Activated T-helper 1 cell treated with anti-CD3 and anti-CD28 coated beads, Interleukin-12 subunit alpha, Interleukin-12 subunit beta, Interleukin-2, Interleukin-4 antibody, amounts not matched to agents 30 ng/mL and 10 ng/mL and 1 ng/mL, durations not matched to agents 14 hours and 24 hours and 36 hours (primary cell): ENCODE results near the gene DIAPH3. TPM values are rescaled to one million over a fixed set of nuclear protein-coding genes. Genes with fewer than 3 reads are reported as not detected.

Experiments
- DNase-seq: peaks from one replicate; pipeline ENCODE4 v3.0.0; 2021; ENCODE audit warnings: low spot score
- H3K27ac Mint-ChIP-seq: one replicate; pipeline ENCODE4 v1.8.0; 2021; ENCODE audit warnings: mild to moderate bottlenecking, mixed read lengths
- H3K27me3 Mint-ChIP-seq: one replicate; pipeline ENCODE4 v1.8.0; 2022; ENCODE audit warnings: mild to moderate bottlenecking, moderate library complexity, mixed read lengths; ENCODE audit not compliant: insufficient read depth
- H3K36me3 Mint-ChIP-seq: one replicate; pipeline ENCODE4 v1.8.0; 2021; ENCODE audit warnings: low read depth, mixed read lengths
- H3K4me1 Mint-ChIP-seq: one replicate; pipeline ENCODE4 v1.8.0; 2021; ENCODE audit warnings: low read depth, mixed read lengths
- H3K4me3 Mint-ChIP-seq: one replicate; pipeline ENCODE4 v1.8.0; 2021; ENCODE audit warnings: mild to moderate bottlenecking, moderate library complexity, mixed read lengths
- H3K9me3 Mint-ChIP-seq: one replicate; pipeline ENCODE4 v1.8.0; 2021; ENCODE audit warnings: mixed read lengths
- intact Hi-C: fragments of 100-400 bp; cut with micrococcal nuclease; formaldehyde crosslinking; loops from one replicate; pipeline ENCODE4 v1.15.1; 2024
- total RNA-seq: library from RNA; stranded (reverse); gene quantifications from 2 replicates; pipeline ENCODE4 v1.2.3, GENCODE V29; 2022

Gene DIAPH3
- total RNA-seq, 1 donor from 2014 or later: 22.8 TPM

DNA sequence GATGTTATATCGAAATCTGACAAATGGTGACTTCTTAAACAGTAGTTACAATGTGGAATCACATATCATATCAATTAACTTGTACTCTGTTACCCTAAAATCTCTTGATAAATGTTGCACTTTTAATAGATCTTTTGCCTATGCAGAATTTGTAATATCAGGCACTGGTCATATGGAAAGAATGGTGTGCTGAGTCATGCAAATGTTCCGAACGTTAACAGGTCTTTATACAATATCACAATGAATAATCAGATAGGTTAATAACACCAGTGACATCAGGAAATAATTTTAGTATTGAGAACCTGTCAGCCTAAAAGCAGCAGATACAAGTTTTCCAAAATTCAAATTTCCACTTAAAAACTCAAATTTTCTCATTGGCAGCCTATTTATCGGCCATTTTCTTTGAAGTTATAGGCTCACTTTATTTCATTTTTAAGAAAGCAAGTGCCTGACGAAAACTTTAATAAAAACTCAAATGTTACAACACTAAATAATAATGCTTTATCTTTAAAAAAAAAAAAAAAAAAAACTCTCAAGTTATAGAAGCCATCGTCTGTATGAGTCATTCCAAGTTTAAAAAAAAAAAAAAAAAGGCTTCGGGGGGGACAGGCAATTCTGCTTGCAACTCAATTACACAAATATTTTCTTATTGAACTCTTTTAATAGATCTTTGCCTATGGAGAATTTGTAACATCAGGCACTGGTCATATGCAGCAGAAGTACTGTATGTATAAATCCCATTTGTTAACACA lies 180.9 kb downstream of the DIAPH3 start:
- H3K4me3 Mint-ChIP-seq: no peak overlapping the region
- H3K4me1 Mint-ChIP-seq: no peaks in the 10 kb centered on the region
- no peaks in the 10 kb centered on the region for H3K27me3 Mint-ChIP-seq
- intact Hi-C loops: no loop called here
- peaks cover 8% of the 10 kb centered on the region for H3K36me3 Mint-ChIP-seq
- no peak for DNase-seq
- H3K9me3 Mint-ChIP-seq: peaks cover under 1% of the 10 kb centered on the region
- no peak overlapping the region for H3K27ac Mint-ChIP-seq

DNA sequence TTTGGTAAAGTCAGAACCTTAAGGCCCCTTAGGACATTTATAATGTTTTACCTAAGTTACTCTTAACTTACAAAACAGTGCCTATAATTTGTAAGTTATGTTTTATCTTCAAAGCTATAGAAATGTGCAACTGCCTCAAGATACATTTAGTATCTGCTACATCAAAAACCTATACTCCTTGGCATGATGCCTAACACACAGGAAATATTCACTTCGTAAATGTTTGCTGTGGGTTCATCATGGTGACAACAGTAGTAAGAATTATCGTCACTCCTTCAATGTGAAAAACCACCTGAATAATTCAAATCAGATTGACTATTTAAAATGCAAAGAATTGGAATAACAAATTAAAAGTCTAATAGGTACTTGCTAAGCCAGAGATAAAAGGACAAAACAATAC lies 184.1 kb downstream of the DIAPH3 start:
- H3K4me3 Mint-ChIP-seq: no peak overlapping the region
- no peaks in the 10 kb centered on the region for H3K27me3 Mint-ChIP-seq
- no peak for DNase-seq
- H3K27ac Mint-ChIP-seq: no peak overlapping the region
- H3K36me3 Mint-ChIP-seq: peaks cover 7% of the 10 kb centered on the region
- intact Hi-C loops: no loop called here
- no peaks in the 10 kb centered on the region for H3K4me1 Mint-ChIP-seq
- H3K9me3 Mint-ChIP-seq: no peaks in the 10 kb centered on the region

DNA sequence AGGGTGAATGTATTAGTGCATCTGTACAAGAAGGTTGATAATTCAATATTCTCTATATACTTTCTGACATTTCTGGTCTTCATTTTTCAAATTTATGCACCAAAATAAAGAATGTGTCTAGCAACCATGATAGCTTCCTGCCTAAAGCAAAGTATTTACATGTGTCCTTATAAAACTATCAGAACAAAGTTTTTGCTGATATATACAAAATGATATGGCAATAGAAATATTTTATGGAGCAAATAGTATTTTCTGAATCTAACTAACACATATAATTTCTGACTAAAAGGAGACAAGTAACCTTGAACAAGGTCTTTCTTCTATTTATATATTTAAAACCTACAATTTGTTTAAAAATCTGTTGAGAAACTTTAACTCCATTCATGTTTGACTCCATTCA lies 184.9 kb downstream of the DIAPH3 start:
- no peaks in the 10 kb centered on the region for H3K9me3 Mint-ChIP-seq
- no peak overlapping the region for H3K4me3 Mint-ChIP-seq
- no peaks in the 10 kb centered on the region for H3K27me3 Mint-ChIP-seq
- DNase-seq: no peak
- intact Hi-C loops: no loop called here
- peaks cover 7% of the 10 kb centered on the region for H3K36me3 Mint-ChIP-seq
- H3K27ac Mint-ChIP-seq: no peak overlapping the region
- H3K4me1 Mint-ChIP-seq: no peaks in the 10 kb centered on the region

DNA sequence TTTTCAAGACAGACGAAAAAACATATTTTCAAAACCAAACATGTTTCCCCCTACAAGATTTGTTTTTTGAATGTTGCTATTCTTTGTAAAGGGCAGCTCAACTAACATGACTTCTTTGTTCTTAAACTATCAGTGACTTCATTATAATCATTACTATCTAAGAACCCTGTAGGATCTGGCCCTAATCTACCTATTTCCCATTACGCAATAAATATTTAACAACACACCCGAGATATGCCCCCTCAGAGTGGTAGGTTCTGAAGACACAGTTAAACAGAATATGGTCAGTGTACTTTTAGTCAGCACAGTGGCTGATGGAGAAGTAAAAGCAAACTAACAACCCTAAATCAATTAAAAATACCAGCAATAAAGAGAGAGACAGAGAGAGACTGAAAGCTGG lies 186.9 kb downstream of the DIAPH3 start:
- Mint-ChIP-seq H3K27me3 (no peaks in the 10 kb centered on the region), H3K36me3 (peaks cover 3% of the 10 kb centered on the region), H3K9me3 (no peaks in the 10 kb centered on the region), H3K4me3 (no peak overlapping the region), H3K27ac (no peak overlapping the region), H3K4me1 (no peaks in the 10 kb centered on the region)
- intact Hi-C loops: no loop called here
- DNase-seq: no peak

DNA sequence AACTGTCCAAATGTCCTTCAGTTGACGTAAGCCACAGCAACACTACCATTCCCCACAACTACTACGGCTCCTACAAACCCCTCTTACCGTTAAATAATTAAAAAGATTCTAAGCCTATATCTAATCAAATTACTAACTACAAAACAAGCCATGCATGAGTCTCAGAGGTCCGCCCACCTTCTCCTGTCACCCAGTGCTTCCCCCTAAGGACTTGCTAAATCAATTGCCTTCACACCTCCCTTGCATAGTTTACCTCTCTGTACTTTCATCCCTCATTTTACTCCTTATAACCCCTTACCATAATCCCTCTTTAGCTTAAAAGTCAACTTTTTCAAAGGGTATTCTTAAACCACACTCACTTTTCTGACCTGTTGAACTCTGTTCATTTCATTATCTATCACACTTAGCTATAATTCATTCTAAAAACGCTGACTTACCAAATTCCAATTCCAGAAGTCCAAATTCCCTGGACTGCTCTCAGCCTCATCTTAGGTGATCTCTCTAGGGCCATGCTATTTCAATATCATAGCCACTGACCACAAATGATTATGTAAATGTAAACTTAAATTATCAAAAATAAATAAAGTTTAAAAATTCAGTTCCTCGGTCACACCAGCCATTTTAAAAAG lies 187.8 kb downstream of the DIAPH3 start:
- H3K27me3 Mint-ChIP-seq: no peaks in the 10 kb centered on the region
- H3K9me3 Mint-ChIP-seq: no peaks in the 10 kb centered on the region
- H3K36me3 Mint-ChIP-seq: peaks cover 3% of the 10 kb centered on the region
- no peak for DNase-seq
- no peak overlapping the region for H3K4me3 Mint-ChIP-seq
- H3K4me1 Mint-ChIP-seq: no peaks in the 10 kb centered on the region
- no peak overlapping the region for H3K27ac Mint-ChIP-seq
- intact Hi-C loops: no loop called here

DNA sequence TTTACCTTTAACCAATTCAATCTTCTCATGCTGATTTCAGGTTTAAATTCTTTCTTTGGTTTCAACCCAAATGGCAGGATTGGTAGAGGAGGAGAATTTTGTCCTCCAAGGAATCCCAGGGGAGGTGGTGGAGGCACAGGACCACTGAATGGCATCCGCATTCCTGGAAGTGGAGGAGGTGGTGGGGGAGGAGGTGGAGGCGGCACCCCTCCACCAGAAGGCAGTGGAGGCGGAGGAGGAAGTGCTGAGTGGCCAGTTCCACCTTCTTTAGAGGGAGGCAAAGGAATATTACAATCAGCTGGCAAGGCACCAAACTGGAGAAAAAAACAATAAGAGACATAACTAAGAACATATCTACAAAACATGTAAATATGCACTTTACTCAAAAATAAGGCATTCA lies 192.9 kb downstream of the DIAPH3 start:
- H3K9me3 Mint-ChIP-seq: no peaks in the 10 kb centered on the region
- H3K27ac Mint-ChIP-seq: no peak overlapping the region
- intact Hi-C loops: no loop called here
- no peaks in the 10 kb centered on the region for H3K27me3 Mint-ChIP-seq
- no peak for DNase-seq
- peaks cover 8% of the 10 kb centered on the region for H3K36me3 Mint-ChIP-seq
- H3K4me3 Mint-ChIP-seq: no peak overlapping the region
- H3K4me1 Mint-ChIP-seq: no peaks in the 10 kb centered on the region

DNA sequence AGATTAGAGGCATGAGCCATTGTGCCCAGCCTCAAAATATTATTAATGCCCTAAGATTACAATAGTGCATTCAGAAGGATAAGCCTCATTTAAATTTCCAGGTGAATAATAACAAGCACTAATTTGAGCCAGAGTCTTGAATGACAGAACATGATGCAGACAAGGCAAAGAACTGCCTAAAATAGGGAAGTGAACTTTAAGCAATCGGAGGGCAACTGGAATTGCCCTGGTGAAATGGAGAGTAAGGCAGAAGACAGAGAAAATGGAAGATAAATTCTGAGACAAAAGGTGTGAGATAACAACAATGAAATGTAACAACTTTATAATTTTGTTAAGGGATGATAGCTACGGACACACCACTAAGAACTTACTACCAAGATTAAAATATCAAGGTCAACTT lies 199.9 kb downstream of the DIAPH3 start:
- Mint-ChIP-seq H3K36me3 (peaks cover 6% of the 10 kb centered on the region), H3K4me1 (no peaks in the 10 kb centered on the region), H3K9me3 (no peaks in the 10 kb centered on the region), H3K27me3 (no peaks in the 10 kb centered on the region), H3K27ac (no peak overlapping the region), H3K4me3 (no peak overlapping the region)
- DNase-seq: no peak
- intact Hi-C loops: no loop called here

DNA sequence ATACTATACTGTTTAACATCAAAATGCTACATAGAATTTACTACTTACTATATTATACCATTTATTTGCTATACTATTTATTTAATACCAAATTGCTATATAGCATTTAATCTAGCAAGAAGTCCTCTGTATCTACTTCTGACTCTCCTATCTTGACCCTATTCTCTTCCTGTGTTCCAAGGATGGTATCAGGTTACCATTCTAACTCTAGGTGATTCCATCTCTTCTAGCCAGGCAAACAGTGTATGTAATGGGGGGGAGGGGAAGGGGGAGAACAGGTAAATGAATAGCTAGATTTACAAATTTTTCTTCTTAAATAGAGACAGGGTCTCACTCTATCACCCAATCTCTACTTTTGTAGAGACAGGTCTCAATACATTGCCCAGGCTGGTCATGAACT lies 200.3 kb downstream of the DIAPH3 start:
- no peaks in the 10 kb centered on the region for H3K9me3 Mint-ChIP-seq
- H3K4me3 Mint-ChIP-seq: no peak overlapping the region
- intact Hi-C loops: no loop called here
- no peak overlapping the region for H3K27ac Mint-ChIP-seq
- no peaks in the 10 kb centered on the region for H3K27me3 Mint-ChIP-seq
- H3K36me3 Mint-ChIP-seq: peaks cover 6% of the 10 kb centered on the region
- no peak for DNase-seq
- H3K4me1 Mint-ChIP-seq: no peaks in the 10 kb centered on the region

DNA sequence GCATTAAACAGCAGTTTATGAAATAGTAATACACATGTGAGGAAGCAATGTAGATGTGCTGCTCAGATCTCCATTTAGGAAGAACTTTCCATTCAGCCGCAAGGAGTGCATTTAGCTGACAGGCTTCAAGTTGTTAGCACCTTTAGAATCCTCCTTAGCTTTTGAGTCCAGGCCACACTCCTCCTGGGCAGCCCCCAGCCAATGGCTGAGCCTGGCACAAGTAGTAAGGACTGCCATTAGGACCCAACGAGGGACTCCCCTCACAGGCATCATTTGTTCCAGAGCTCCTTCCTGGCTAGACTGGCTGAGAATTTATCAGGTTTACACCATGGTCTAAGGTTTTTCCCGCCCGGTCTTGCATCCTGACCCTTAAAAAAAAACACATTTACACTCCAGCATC lies 201.4 kb downstream of the DIAPH3 start:
- Mint-ChIP-seq H3K9me3 (no peaks in the 10 kb centered on the region), H3K27me3 (no peaks in the 10 kb centered on the region), H3K4me3 (no peak overlapping the region), H3K36me3 (peaks cover 4% of the 10 kb centered on the region), H3K27ac (no peak overlapping the region), H3K4me1 (no peaks in the 10 kb centered on the region)
- no peak for DNase-seq
- intact Hi-C loops: no loop called here

DNA sequence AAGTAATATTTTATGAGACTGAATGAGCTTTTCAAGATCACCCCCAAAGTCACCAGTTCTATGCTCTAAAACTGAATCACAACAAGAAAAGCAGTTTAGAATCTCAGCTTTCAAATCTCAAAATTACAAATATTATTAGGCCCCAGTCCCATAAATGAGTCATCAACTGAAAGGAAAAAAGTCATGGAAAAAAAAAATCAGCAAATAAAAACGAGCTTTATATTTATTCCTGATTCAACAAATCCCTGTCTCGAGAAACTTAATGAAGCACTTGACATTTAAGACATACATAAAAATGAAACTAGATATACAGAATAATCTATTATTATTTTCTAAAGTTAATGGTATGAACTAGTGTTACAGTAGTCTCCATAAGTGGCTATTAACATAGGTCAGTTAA lies 203.0 kb downstream of the DIAPH3 start:
- Mint-ChIP-seq H3K4me3 (no peak overlapping the region), H3K36me3 (peaks cover 12% of the 10 kb centered on the region), H3K9me3 (no peaks in the 10 kb centered on the region), H3K27ac (no peak overlapping the region), H3K27me3 (no peaks in the 10 kb centered on the region), H3K4me1 (no peaks in the 10 kb centered on the region)
- intact Hi-C loops: no loop called here
- no peak for DNase-seq

DNA sequence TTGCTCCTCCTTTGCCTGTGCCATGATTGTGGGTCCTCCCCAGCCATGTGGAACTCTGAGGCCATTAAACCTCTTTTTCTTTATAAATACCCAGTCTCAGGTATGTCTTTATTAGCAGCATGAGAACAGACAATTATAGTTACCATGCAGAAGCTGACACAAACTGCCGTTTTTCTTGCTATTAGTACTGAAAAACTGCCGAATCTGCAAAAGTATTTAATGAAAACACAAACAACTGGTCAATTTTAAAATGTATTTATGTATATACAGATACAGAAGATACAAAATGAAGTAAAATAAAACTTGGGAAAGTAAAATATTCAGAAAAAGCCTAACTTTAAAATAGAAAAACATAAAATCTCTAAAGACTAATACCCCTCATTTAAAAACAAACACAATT lies 206.3 kb downstream of the DIAPH3 start:
- Mint-ChIP-seq H3K4me3 (no peak overlapping the region), H3K36me3 (peaks cover 17% of the 10 kb centered on the region), H3K4me1 (no peaks in the 10 kb centered on the region), H3K9me3 (no peaks in the 10 kb centered on the region), H3K27me3 (no peaks in the 10 kb centered on the region), H3K27ac (no peak overlapping the region)
- DNase-seq: no peak
- intact Hi-C loops: no loop called here

DNA sequence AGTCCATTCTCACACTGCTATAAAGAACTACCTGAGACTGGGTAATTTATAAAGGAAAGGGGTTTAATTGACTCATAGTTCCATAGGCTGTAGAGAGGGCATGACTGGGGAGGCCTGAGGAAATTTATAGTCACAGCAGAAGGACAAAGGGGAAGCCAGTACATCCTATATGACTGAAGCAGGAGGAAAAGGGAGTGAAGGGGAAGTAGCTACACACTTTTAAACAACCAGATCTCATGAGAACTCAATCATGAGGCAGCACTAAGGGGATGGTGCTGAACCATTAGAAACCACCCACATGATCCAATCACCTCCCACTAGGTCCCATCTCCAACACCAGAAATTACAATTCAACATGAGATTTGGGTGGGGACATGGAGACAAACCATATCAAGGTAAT lies 209.1 kb downstream of the DIAPH3 start:
- H3K36me3 Mint-ChIP-seq: peaks cover 17% of the 10 kb centered on the region
- no peak overlapping the region for H3K4me3 Mint-ChIP-seq
- intact Hi-C loops: no loop called here
- DNase-seq: no peak
- no peak overlapping the region for H3K27ac Mint-ChIP-seq
- no peaks in the 10 kb centered on the region for H3K4me1 Mint-ChIP-seq
- H3K9me3 Mint-ChIP-seq: no peaks in the 10 kb centered on the region
- H3K27me3 Mint-ChIP-seq: no peaks in the 10 kb centered on the region

DNA sequence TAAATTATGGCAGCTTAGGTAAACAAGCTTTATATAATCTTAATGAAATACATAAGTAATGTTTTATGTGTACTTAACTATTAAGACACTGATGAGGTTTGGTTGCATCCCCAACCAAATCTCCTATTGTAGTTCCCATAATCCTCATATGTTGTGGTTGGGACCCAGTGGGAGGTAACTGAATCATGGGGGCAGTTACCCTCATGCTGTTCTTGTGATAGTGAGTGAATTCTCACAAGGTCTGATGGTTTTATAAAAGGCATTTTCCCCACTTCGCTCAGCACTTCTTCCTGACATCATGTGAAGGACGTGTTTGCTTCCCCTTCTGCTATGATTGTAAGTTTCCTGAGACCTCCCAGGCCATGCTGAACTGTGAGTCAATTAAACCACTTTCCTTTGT lies 212.7 kb downstream of the DIAPH3 start:
- Mint-ChIP-seq H3K27me3 (no peaks in the 10 kb centered on the region), H3K4me1 (no peaks in the 10 kb centered on the region), H3K4me3 (no peak overlapping the region), H3K9me3 (no peaks in the 10 kb centered on the region), H3K36me3 (peaks cover 10% of the 10 kb centered on the region), H3K27ac (no peak overlapping the region)
- no peak for DNase-seq
- intact Hi-C loops: no loop called here

DNA sequence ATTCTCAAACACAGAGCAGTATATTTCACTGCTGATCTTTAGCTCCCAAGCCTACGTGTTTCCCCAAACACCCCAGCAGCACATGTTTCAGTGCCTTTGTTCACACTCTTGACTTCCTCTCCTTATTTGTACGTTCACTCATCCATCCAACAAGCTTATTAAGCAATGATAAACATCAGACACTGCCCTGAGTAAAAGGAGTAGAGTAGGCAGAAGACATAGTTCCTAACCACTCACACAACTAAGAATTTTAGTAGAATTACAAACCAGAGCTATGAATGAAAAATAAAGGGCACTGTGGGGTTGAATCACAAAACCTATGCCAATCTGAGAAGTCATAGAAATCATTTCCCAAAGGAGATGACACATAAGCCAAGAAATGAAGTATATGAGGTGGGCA lies 213.5 kb downstream of the DIAPH3 start:
- intact Hi-C loops: no loop called here
- Mint-ChIP-seq H3K27ac (no peak overlapping the region), H3K4me1 (no peaks in the 10 kb centered on the region), H3K36me3 (peaks cover 5% of the 10 kb centered on the region), H3K4me3 (no peak overlapping the region), H3K27me3 (no peaks in the 10 kb centered on the region), H3K9me3 (no peaks in the 10 kb centered on the region)
- DNase-seq: no peak
